K562 (cell line): ENCODE results near the gene HBEGF. TPM values are rescaled to one million over a fixed set of nuclear protein-coding genes. Genes with fewer than 3 reads are reported as not detected.

Source experiments
- ATAC-seq: fragments of 200-7000 bp; cut with Tn5 transposase; 3 replicates; pipeline ENCODE4 v1.9.1; 2020; ENCODE audit warnings: moderate library complexity
- BruUV-seq: library from RNA; stranded (reverse); fragments of 400-500 nt; replicated peaks from 2 replicates; lab custom pipeline; 2021; lab: Mats Ljungman, UMichigan
- CTCF ChIA-PET: fragments of 300-600 bp; formaldehyde crosslinking; extraction: SDS; loops from one replicate; lab custom pipeline; 2021; ENCODE audit warnings: low intra/inter-chr PET ratio; lab: Yijun Ruan, JAX
- POLR2A ChIA-PET: fragments of 300-600, 350-650 bp; sonication (Branson Sonifier 250); formaldehyde crosslinking; extraction: SDS; loops from one replicate; lab custom pipeline; 2021; ENCODE audit warnings: antibody characterized with exemption, inconsistent platforms; lab: Yijun Ruan, JAX
- DNase-seq, 4 experiments: peaks; one replicate each; pipeline versions ENCODE4 v3.0.0 to v3.0.0-alpha.2; 2011 to 2018; ENCODE audit warnings: low spot score in 3 of 4, mixed read lengths in 3 of 4; ENCODE audit errors: extremely low read depth in 1 of 4
- FAIRE-seq: peaks from 2 replicates; lab custom pipeline; 2011; peaks lifted over from hg19 to GRCh38; lab: Jason Lieb, UNC
- H2AFZ ChIP-seq: 2 replicates; pipeline ENCODE4 v1.6.0; 2011; ENCODE audit warnings: low read depth, low read length, control low read depth, inconsistent platforms
- H3K27ac ChIP-seq: fragments of 200-600 bp; 3 replicates; pipeline ENCODE4 v1.8.0; 2011; ENCODE audit warnings: low read depth, mild to moderate bottlenecking, control low read depth, inconsistent platforms, low read length, moderate library complexity, mixed read lengths; ENCODE audit errors: extremely low read depth
- H3K27me3 ChIP-seq, 2 experiments: fragments of 300-600 bp in 1 of 2; 2 replicates in 1 of 2; 3 replicates in 1 of 2; pipeline versions ENCODE4 v1.6.0 to v1.8.0; 2011; ENCODE audit warnings: inconsistent platforms in 2 of 2, low read length in 2 of 2, mild to moderate bottlenecking in 1 of 2, mixed read lengths in 1 of 2, moderate library complexity in 1 of 2; ENCODE audit not compliant: control insufficient read depth in 2 of 2, insufficient read depth in 2 of 2
- H3K36me3 ChIP-seq: fragments of 300-600 bp; 3 replicates; pipeline ENCODE4 v1.8.0; 2011; ENCODE audit warnings: mild to moderate bottlenecking, low read length, inconsistent platforms; ENCODE audit not compliant: control insufficient read depth, insufficient read depth
- H3K4me1 ChIP-seq, 2 experiments: fragments of 200-600 bp in 1 of 2; replicated peaks in 1 of 2; 2 replicates in 1 of 2; 3 replicates in 1 of 2; pipeline versions ENCODE4 v1.5.1 to v1.8.0; 2011; ENCODE audit warnings: inconsistent platforms in 2 of 2, low read length in 2 of 2, mild to moderate bottlenecking in 1 of 2, mixed read lengths in 1 of 2, moderate library complexity in 1 of 2; ENCODE audit not compliant: control insufficient read depth in 2 of 2, insufficient read depth in 2 of 2
- H3K4me2 ChIP-seq: 2 replicates; pipeline ENCODE4 v1.6.1; 2011; ENCODE audit warnings: low read length, control low read depth, inconsistent platforms, mixed read lengths; ENCODE audit not compliant: insufficient read depth
- H3K4me3 ChIP-seq: fragments of 200-600 bp; sonication (generic), shearing (Covaris generic); 2 replicates; pipeline ENCODE4 v1.5.1; 2016; ENCODE audit warnings: control low read depth, inconsistent platforms
- H3K79me2 ChIP-seq: fragments of 200-600 bp; 3 replicates; pipeline ENCODE4 v1.8.0; 2011; ENCODE audit warnings: low read length, inconsistent platforms; ENCODE audit not compliant: control insufficient read depth, insufficient read depth
- H3K9ac ChIP-seq, 2 experiments: 2 replicates each; pipeline versions ENCODE4 v1.6.0 to v1.6.1; 2011; ENCODE audit warnings: low read depth in 2 of 2, low read length in 2 of 2, control low read depth in 1 of 2, inconsistent platforms in 1 of 2, mild to moderate bottlenecking in 1 of 2, mixed read lengths in 1 of 2; ENCODE audit not compliant: insufficient read depth in 1 of 2
- H3K9me1 ChIP-seq: one replicate; pipeline ENCODE4 v1.6.0; 2011; ENCODE audit warnings: inconsistent platforms, mild to moderate bottlenecking, low read length, moderate library complexity; ENCODE audit not compliant: control insufficient read depth, insufficient read depth
- H3K9me3 ChIP-seq: replicated peaks from 2 replicates; pipeline ENCODE4 v1.5.1; 2011; ENCODE audit warnings: low read depth, low read length, inconsistent platforms; ENCODE audit not compliant: control insufficient read depth, insufficient read depth
- H4K20me1 ChIP-seq: replicated peaks from 2 replicates; pipeline ENCODE4 v1.6.1; 2011; ENCODE audit warnings: low read length, inconsistent platforms, mixed read lengths; ENCODE audit not compliant: control insufficient read depth, insufficient read depth
- ATF3 ChIP-seq, 2 experiments: fragments of 450-650 bp in 1 of 2; sonication (generic) in 1 of 2; formaldehyde crosslinking in 1 of 2; IDR thresholded peaks in 1 of 2; conservative IDR thresholded peaks in 1 of 2; 2 replicates each; pipeline versions ENCODE4 v1.6.1 to v1.8.1; 2016 to 2023; ENCODE audit warnings: mild to moderate bottlenecking in 2 of 2, moderate library complexity in 2 of 2, inconsistent platforms in 1 of 2, missing genetic modification reagents in 1 of 2
- KLF10 ChIP-seq: fragments of 250-450 bp; sonication (Bioruptor Pico); IDR thresholded peaks from 2 replicates; pipeline ENCODE4 v1.6.1; 2021; ENCODE audit warnings: matching md5 sums
- PCBP2 ChIP-seq: fragments of 200-400 bp; formaldehyde crosslinking; IDR thresholded peaks from 2 replicates; pipeline ENCODE4 v1.6.1; 2018; ENCODE audit warnings: low read length, low read depth, mild to moderate bottlenecking, moderate library complexity; ENCODE audit not compliant: poor library complexity, severe bottlenecking
- PYGO2 ChIP-seq: fragments of 450-650 bp; IDR thresholded peaks from 2 replicates; pipeline ENCODE4 v1.6.1; 2016; ENCODE audit warnings: mild to moderate bottlenecking, missing genetic modification characterization, moderate library complexity, missing compliant biosample characterization
- TAF7 ChIP-seq: fragments of 450-650 bp; IDR thresholded peaks from 2 replicates; pipeline ENCODE4 v1.6.1; 2016; ENCODE audit warnings: missing genetic modification characterization, missing compliant biosample characterization
- ZNF398 ChIP-seq: fragments of 250-450 bp; sonication (Bioruptor Pico); IDR thresholded peaks from 2 replicates; pipeline ENCODE4 v1.8.0; 2021; ENCODE audit warnings: moderate library complexity, mild to moderate bottlenecking, inconsistent platforms
- WGBS: fragments of 100-300 bp; shearing (Covaris generic); methylation state at CpG from one replicate; pipeline ENCODE4 v1.1.6; 2016; ENCODE audit warnings: low coverage, mixed read lengths; ENCODE audit not compliant: insufficient coverage; ENCODE audit errors: missing lambda C conversion rate; 5-methylcytosine and 5-hydroxymethylcytosine counted together
- in situ Hi-C: fragments of 300-500 bp; cut with MboI; formaldehyde crosslinking; loops from 4 replicates; pipeline ENCODE4 v1.15.0; 2018; ENCODE audit warnings: inconsistent platforms, mixed read lengths
- intact Hi-C: fragments of 100-400 bp; cut with micrococcal nuclease; formaldehyde crosslinking; loops from 2 replicates; pipeline ENCODE4 v1.14.2; 2022
- polyA plus RNA-seq, 8 experiments: library from polyadenylated mRNA; depleted of rRNA in 4 of 8; stranded (reverse) in 5 of 8; unstranded in 3 of 8; fragments of >200 nt; fragmentation: Nextera tagmentation in 2 of 8; fragmentation: Illumina TruSeq in 1 of 8; extraction: Ambion mirVana in 2 of 8; extraction: Trizol in 1 of 8; gene quantifications; 2 replicates each; pipeline versions ENCODE4 v1.2.1 to v1.2.3, GENCODE V29; 2011 to 2014; ENCODE audit warnings: inconsistent platforms in 1 of 8, missing spikeins in 1 of 8
- total RNA-seq, 7 experiments: library from RNA; depleted of rRNA in 6 of 7; stranded (reverse); fragments of >200 nt in 6 of 7; fragmentation: Illumina TruSeq in 2 of 7; extraction: Trizol in 2 of 7; gene quantifications; 2 replicates each; pipeline versions ENCODE4 v1.2.1 to v1.2.3, GENCODE V29; 2011 to 2021; ENCODE audit warnings: low replicate concordance in 1 of 7
- TF ChIP-seq, protein P1 (sequence below): fragments of 250-450 bp; sonication (Bioruptor Pico); IDR thresholded peaks from 2 replicates; pipeline ENCODE4 v1.4.0; 2020; ENCODE audit warnings: mild to moderate bottlenecking, moderate library complexity

The HBEGF gene
- total and polyA plus RNA-seq, 9 of the 15 experiments (the other 6 are each of a cell fraction or from before 2014, with no cell fraction given): 0.11 to 1.1 (median 0.60) TPM

DNA sequence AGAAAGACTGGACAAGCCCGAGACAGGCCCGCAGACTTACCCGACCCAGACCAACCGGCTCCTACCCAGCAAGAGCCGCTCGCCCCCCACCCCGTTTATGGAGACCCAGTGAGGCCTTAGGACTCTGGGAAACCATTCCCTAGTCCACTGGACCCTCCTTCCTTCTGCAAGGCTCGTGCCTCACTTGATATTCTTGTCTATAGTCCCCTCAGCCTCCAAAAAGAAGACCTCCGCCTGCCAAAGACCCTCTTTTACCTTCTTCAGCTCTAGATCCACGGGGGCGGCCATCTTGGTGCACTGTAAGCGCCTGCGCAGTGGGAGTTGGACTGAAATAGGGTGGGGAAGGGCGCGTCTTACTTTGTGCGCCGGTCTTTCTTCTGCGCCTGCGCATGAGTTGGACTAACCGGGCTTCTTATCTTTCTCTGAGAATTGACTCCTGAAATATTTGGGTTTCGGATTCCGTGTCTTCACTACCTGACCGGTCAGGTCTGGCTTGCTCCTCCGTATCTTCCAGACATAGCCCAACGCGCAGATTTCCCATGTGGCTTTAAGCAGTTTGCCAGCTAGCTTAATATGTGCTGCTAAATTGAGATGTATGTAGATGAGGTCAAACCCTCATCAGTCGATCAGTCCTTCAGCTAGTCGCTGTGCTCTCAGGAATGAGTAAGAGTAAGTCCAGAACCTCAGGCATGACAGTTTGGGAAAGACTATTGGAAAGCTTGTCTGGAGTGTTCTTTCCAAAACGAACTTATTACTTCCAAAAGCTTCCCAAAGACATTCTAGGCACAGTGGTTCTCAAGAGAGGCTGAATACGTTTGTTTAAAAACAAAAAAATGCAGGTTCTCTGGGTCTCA is 43.4 kb downstream of the HBEGF start, which contains the start of gene PFDN1 (continued):
- TF ChIP-seq, protein P1, sequence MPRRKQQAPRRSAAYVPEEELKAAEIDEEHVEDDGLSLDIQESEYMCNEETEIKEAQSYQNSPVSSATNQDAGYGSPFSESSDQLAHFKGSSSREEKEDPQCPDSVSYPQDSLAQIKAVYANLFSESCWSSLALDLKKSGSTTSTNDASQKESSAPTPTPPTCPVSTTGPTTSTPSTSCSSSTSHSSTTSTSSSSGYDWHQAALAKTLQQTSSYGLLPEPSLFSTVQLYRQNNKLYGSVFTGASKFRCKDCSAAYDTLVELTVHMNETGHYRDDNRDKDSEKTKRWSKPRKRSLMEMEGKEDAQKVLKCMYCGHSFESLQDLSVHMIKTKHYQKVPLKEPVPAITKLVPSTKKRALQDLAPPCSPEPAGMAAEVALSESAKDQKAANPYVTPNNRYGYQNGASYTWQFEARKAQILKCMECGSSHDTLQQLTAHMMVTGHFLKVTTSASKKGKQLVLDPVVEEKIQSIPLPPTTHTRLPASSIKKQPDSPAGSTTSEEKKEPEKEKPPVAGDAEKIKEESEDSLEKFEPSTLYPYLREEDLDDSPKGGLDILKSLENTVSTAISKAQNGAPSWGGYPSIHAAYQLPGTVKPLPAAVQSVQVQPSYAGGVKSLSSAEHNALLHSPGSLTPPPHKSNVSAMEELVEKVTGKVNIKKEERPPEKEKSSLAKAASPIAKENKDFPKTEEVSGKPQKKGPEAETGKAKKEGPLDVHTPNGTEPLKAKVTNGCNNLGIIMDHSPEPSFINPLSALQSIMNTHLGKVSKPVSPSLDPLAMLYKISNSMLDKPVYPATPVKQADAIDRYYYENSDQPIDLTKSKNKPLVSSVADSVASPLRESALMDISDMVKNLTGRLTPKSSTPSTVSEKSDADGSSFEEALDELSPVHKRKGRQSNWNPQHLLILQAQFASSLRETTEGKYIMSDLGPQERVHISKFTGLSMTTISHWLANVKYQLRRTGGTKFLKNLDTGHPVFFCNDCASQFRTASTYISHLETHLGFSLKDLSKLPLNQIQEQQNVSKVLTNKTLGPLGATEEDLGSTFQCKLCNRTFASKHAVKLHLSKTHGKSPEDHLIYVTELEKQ (CRISPR knock-in tag): no peak
- TF ChIP-seq PYGO2 (tag) (no peak), PCBP2 (no peak), TAF7 (peak; percentile 68; the same call in 1 of the 2 replicates), KLF10 (CRISPR knock-in tag) (no peak)

GRCh38 chr5:140301136-140301535 is 45.3 kb downstream of the HBEGF start:
- Histone ChIP-seq H3K27ac (no peak overlapping the region), H4K20me1 (no peaks in the 10 kb centered on the region), H2AFZ (no peak overlapping the region), H3K4me1 (peaks cover 4% of the 10 kb centered on the region in 2 experiments; a peak in 3 of 5 replicates), H3K9me3 (no peaks in the 10 kb centered on the region), H3K4me2 (no peak overlapping the region), H3K36me3 (peaks cover 26% of the 10 kb centered on the region; the same call in 1 of the 3 replicates), H3K79me2 (peaks cover 45% of the 10 kb centered on the region), H3K27me3 (no peaks in the 10 kb centered on the region), H3K9ac (no peak overlapping the region), H3K9me1 (no peaks in the 10 kb centered on the region), H3K4me3 (no peak overlapping the region)
- FAIRE-seq (no peak), ATAC-seq (no peak), DNase-seq (no peak)
- intact Hi-C loops: no loop called here
- ChIA-PET CTCF (no interaction called here), POLR2A (interaction anchor here (1.0 kb wide), 1 partner anchor 10 kb away, joined by 3 read pairs; no protein-coding TSS in a partner anchor)
- 80% methylated on average over 1 of the region's 1 CpG for WGBS
- BruUV-seq: no TSS peak
- in situ Hi-C loops: loop anchor here (5.0 kb wide), 1 partner anchor 54 kb away; no protein-coding TSS in a partner anchor
- TF ChIP-seq ATF3 (IDR thresholded peaks at IDR 0.05) (peak; percentile 32; the same call in 1 of the 2 replicates), ATF3 (CRISPR knock-in tag; conservative IDR thresholded peaks at IDR 0.05) (no peak), ZNF398 (no peak)
